ENCODE data around the gene ARTN.

ARTN gene

DNA sequence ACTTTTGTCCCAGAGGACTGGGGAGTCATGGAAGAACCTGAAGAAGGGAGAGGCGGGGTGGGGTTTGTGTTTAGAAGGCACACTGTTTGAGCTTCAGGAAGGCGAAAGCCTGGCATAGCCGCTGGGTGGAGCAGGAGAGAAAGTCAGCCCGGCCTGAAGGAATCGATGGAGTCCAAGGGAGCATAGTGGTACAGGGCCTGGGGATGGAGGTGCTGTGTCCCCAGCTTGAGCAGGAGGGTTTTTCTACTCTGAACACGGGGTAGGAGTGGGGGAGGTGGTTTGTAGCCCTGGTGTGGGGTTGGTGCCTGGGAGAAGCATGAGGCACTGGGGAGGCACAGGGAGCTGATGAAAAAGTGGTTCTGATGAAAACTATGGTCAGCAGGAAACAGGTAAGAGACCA, 53.1 kb downstream of the ARTN start:
- DNase-seq: no peak
